GM18502 (cell line): ENCODE results near the gene ZSCAN12.
A peak's percentile ranks its signal among the peaks of the same experiment; 100 is the strongest.

Source experiments
- ATAC-seq: cut with Tn5 transposase; IDR thresholded peaks from one replicate; pipeline ENCODE4 v1.9.1; 2021; ENCODE audit warnings: mild to moderate bottlenecking; ENCODE audit not compliant: unreplicated experiment, poor library complexity

The ZSCAN12 gene

DNA sequence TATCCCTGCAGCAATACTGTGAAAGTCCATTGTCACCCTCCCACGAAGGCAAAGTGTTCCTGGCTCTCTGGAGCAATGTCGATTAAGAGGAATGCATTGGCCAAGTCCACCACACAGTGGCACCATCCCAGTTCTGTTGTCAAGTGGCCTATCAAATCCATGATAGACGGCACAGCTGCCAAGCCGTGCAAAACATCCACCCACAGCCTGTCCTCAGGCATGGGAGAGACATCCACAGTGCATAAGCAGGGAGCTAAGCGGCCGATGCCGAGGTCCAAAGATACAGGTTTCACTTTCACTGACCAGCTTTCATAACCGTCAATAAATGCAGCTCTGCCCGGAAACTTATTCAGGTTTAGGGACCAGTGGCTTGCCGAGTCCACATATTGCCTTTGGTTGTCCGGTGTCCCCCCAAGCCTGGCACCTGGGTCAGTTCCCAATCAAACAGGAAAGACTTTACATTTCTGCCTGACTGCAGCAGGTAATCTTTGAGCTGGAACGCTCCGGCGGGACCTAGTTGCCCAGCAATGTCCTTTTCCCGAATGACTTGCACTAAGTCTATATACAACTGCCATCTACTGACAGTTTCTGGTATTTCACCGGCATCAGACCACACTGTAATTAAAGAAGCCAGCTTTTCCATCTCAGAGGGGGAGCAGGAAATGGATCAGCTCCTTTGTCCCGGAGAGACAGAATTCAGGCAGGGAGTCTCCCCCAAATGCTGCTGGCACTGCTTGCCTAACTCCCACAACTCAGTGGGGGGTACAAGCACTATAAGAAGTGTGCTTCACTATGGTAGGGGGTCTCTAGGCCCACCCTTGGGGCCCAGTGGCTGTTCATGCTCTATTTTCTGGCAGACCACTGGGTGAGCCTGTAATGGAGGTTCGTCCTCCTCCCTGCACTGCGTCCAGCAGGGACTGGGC, 43.5 kb downstream of the ZSCAN12 start:
- peak; percentile 67 for ATAC-seq

DNA sequence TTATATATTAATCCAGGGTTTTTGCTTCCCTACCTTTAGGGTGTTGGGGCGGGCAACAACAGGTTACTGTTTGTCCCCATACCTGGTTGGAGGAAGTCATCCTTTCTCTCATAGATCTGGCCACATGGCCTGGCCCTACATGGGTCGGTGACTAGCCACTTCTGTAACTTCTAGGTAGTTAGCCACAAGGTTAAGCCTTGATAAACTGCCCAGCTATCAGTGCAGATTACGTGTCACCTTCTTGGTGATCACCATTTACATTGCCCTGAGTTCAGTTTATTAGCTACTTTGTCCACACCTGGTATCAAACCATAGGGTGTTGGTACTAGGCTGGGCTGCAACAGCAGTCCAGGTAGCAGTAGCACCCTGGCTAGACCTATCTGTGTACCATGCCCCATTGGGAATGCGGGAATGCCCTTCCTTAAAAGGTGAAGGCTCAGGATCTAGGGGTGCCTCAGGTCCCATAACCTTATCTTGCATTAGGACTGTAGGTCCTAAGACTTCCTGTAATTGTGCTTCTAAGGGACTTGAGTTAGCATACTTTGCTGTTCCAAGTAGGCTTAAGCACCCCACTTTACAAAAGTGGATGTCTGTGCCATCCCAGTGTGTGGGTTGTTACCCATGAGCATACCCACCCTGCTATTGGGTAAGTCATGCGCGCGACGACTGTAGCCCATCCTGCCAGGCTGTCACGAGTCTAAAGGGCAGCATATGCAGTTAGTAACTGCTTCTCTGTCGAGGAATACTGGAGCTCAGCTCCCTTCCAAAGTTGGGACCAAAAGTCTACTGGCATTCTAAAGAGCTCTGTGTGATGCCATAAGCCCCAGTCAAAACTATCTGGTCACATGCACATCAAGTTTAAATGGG, 44.6 kb downstream of the ZSCAN12 start:
- ATAC-seq: no peak

DNA sequence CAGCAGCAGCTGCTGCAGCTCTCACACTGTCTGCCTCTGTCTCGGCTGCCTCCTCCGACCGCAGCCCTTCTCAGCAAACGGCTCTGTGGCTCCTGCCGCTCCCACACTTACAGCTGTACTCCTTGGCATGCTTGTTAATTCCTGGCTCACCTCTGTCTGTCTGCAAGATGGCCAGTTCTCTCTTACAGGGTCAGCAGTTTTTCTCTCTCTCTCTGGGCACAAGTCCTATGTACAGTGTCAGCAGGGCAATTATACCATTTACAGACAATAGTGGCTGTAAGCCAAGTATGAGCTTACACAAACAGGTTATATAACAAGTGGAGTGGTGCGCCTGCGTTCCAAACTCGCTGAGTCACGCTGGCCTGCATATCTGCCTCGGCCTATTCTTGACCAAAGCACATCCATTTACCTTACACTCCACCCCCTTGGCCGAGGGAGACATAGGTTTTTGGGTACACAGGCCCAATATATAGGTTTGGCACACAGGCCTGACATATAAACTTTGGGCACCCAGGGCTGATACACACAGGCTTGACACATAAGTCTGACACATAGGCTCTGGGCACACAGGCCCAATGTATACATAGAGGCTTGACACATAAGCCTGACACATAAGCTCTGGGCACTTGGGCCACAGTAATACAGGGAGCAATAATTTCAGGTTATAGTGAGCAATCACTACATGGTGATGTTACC, 45.4 kb downstream of the ZSCAN12 start:
- ATAC-seq: no peak

DNA sequence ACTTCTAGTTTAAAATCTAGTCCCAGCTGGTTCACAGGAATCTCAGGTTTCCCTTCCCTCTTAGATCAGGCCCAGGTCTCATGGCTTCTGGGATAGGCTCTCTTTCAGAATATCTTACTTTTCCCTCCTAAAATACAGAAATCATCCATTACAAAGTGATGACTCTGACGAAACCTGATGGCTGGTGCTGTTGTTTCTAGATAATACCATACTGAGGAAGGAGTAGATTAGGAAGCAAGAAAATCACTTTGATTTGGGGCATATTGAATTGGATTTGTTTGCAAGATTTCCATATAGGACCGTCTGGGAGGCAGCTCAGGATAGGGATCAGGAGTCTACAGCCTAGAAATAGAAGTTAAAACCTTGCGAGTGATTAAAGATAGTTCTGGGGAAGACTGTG, 46.2 kb downstream of the ZSCAN12 start:
- no peak for ATAC-seq

DNA sequence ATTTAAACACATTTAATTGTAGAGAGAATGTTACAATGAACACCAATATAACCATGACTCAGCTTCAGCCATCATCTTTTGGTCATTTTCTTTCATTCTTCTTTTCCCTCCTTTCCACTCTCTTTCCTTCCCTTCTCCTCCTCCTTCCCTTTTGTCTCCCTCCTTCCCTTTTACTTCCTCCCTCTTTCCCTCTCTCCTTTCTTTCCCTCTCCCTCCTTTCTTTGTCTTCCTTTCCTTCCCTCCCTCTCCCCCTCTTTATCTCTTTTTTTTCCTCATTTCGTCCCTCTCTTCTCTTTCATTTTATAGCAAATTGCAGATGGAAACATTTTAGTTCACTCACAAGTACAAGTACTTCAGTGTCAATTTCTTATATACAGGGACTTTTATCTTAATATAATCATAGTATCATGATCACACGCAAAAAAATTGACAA, 48.0 kb downstream of the ZSCAN12 start:
- ATAC-seq: no peak

DNA sequence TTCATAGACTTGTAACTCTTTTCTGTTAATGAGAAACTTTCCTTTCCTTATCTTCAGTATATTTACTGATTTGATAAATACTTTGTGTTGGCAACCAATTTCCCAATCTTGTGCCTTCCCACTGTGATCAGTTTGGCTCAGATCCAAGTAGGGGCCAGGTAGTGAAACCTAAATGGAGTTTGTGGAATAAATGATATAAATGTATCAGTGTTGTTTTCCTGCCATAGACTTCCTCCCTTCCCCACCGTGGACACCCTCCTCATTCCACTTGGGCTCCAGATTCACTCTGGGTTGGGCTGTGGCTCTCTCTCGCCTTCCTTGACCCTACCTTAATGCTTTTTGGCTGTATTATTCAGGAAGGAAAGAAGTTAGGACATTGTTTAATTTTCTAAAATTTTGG, 48.5 kb downstream of the ZSCAN12 start:
- ATAC-seq: no peak

DNA sequence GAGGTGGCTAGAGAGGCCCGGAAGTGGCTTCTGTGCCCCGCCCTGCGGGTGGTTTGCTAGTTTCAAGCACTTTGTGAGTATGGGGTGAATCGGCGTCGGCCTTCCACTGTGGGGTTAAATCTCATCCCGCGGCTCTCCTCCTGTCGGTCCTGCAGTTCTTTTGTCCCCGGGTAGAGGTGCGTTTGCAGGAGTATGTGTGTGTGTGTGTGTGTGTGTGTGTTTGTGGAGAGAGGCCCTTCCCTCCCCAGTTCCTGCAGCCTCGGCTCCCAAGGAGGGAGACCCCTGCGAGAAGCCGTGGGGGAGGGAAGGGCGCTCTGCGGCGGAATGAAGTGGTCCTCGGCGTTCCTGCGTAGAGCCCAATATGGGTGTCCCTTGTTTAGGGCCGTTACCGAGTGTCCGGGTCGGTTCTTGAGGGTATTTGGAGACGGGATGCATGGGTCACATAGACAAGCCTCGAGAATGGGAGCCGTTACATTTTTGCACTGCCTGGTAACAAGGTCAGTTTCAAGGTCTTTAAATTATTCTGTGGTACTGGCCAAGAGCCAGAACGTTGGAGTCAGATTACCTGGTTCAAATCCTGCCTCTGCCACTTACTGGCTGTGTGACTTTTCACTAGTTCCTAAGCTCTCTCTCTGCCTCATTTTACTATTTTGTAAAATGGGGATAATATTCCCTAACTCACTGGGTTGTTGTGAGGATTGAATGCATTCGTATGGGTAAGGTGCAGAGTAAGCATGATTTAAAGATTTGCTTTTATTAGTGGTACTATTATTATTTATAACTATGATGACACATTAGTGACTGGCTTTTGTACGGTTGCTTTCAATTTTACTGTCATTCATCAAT, 49.4 kb downstream of the ZSCAN12 start, which contains the start of gene ZKSCAN3:
ZKSCAN3 (plus strand) TSS at position 56 of the 846 bp plus-strand sequence. CDS start 9,640 bp downstream, outside the sequence.
- ATAC-seq: peak; percentile 99

DNA sequence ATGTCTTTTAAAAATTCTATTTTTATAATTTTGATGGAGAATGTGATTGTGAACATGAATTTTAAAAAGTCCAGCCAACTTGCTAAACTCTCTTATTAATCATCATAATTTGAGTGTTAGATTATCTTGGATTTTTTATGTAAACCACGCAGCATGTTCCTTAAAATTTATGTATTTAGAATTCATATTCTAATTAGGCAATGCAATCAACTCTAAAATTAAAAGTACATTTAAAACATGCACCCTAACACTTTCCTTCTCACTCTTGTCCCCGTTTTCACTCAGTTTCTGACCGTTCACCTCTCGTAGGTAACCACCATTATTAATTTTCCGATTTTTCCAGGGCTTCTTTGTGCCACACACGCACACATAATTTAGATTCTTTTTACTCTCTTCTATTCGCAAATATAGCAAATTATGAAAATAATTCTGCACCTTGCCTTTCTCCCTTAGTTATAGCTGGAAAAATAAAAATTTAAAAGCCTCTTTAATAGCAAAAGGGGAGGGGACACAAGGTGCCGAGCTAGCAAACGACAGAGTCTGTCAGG, 50.1 kb downstream of the ZSCAN12 start:
- peak; percentile 36 for ATAC-seq

DNA sequence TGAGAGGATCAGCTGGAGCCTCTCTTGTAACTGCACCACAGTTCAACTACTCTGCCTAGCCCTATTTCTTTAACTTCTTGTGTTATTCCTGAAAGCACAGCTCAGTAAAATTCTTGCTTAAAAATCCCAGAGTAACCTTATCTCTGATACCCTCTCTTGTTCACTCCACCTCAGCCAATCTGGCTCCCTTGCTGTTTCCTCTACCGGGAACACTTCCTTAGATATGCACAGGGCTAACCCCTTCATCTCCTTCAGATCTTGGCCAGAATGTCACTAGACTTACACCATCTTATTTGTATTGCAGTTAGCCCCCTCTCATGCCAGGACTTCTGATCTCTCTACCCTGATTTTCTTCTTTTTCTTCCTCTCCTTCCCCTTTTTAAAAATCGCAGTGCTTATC, 52.4 kb downstream of the ZSCAN12 start:
- no peak for ATAC-seq

DNA sequence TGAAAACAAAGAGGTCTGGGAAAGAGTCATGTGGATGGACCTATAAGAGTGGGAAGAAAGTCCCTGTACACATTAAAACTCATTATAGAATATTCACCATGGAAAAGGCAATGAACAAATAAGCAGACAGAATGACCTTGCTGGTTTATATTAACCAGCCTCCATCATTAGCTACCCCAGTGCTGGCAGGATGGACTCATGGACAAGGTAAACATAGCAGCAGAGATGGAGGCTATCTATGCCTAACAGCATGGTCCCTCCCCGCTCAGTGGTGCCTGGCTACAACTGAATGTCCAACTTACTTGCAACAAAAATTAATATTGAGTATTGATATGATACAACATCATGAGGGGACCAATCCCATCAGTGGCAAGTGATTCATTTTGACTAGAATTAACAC, 54.3 kb downstream of the ZSCAN12 start:
- no peak for ATAC-seq

DNA sequence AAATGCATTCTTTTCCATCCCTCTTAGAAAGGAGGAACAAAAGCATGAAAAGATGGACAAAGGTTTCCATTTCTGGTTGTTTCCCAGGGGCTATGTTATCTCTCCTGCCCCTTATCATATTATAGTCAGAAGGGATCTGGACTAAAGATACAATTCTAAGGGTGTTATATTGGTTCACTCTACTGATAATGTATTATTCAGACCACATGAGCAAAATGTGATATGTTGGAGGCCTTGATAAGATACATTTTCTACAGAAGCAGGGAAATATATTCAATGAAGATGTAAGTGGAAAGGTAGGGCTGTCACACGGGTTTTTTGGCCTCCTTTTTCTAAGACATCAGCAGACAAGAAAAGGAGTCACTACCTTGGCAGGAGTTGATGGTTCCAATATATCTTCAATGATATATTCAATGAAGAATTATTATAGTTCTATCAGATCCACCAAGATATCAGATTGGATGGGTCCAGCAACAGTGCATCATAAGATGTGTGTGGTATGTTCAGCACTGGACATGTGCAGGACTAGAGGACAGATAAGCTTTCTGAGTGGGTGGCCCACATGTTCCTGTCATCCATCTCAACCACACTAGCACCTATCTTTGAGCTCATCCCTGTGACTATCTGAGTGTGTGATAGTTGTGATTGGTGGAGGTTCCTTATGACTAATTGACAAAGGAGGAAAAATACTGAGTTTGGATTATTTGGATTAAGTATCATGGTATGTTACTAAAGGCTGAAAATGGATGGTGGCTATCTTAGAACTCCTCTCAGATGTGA, 55.5 kb downstream of the ZSCAN12 start:
- ATAC-seq: no peak

DNA sequence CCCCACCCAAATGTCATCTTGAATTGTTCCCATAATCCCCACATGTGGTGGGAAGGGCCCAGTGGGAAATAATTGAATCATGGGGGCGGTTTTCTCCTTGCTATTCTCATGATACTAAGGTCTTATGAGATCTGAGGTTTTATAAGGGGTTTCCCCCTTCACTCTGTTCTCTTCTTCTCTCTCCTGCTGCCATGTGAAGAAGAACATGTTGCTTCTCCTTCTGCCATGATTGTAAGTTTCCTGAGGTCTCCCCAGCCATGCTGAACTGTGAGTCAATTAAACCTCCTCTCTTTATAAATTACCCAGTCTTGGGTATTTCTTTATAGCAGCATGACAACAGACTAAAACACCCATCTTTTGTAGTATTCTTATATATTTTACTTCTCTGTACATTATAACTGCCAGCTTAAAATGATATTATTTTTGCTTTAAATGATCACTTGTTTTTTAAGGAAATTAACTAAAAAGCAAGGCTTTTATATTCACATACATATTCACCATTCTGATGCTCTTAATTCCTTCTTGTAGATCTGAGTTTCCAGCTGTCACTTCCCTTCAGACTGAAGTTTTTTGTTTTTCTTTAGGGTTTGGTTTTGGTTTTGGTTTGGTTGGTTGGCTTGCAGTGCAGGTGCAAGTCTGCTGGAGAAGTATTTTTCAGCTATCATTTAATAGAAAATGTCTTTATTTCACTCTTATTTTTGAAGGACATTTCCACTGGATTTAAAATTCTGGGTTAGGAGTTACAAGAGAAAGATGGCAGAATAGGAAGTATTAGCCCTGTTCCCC, 59.0 kb downstream of the ZSCAN12 start:
- ATAC-seq: no peak

DNA sequence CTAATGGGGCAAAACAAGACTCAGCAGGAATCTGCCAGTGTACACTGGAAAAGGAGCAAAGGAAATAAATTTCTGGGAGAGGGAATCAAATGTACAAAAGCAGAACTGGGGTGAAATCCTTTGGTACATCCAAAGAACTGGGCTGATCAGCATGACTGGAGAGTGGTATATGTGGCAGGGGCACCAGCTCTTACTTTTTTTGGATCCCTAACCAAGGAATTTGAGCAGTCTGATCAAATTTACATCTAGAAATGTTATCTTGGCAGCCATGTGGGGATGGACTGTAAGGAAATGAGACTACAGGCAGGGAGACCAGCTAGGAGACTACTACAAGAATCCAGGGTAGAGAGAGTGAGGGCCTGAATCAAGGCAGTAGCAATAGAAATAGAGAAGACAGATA, 62.4 kb downstream of the ZSCAN12 start:
- no peak for ATAC-seq

DNA sequence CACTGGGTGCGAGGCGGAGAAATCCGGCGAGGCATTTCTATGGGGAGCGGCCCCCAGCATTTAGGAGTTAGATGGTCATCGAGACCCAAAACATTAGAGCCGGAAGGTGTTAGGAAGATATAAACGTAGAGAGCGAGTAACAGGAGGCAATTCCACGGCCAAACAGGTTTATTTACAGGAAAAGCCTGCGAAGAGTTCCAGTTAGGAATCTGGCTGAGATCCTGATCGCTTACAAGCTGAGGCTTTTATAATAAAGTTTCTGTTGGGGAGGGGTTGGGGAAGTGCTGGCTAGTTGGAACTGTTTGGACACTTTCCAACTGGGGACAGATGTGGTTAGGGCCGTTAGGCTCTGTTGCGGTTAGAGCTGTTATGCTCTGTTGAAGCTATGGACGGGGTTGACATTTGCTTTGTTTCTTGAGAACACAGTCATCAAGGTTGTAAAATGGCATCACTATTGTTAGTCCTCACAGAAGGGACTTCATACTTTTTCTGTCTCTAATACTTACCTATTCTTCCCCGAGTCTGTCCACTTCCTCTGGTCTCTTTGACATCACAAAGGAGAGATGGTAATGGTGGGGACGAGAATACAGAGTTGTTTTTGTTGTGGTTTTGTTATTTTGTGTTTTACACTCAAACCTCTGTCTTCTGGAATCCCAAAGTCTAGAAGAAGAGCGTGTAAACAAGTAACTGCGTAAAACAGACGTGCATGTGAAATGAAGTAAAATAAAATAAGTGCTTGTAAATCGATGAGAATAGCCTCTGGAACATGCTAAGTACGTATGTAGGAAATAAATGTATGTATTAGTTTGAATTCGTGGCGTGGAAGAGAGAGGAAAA, 63.0 kb downstream of the ZSCAN12 start:
- ATAC-seq: peak; percentile 39

DNA sequence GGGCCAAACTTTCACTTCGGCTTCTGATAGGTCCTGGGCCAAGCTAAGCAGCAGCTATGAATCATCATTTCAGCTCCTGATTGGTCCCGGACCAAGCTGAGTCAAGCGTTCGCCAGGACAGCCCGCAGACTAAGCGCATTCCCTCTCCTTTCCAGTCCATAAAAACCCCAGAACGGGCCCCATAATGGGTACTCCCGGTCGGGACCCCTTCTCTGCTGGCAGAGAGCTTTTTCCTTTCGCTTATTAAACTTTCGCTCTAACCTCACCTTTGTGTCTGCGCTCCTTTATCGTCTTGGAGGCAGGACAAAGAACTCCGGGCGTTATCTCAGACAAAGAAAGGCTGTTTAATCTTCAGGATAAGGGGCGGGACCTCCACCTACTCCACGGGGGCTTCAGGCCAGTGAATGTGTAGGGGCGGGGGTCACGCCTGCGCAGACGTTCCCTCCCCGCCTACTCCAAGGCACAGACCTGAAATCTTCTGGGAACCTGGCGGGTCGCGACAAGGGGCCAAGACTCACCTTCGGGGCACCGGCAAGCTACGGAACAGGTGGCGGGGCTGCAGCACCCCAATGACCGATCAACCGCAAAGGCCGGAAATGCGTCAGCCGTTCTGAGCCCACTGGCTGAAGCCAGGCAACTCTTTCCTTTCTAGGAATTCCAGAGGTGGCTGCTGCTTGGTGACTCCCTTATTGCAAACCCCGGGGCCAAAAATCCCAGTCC, 63.8 kb downstream of the ZSCAN12 start, which contains the start of gene ZSCAN31:
ZSCAN31 (minus strand) TSS at position 585 of the 720 bp plus-strand sequence. CDS start 6,465 bp downstream, outside the sequence.
- peak; percentile 91 for ATAC-seq

DNA sequence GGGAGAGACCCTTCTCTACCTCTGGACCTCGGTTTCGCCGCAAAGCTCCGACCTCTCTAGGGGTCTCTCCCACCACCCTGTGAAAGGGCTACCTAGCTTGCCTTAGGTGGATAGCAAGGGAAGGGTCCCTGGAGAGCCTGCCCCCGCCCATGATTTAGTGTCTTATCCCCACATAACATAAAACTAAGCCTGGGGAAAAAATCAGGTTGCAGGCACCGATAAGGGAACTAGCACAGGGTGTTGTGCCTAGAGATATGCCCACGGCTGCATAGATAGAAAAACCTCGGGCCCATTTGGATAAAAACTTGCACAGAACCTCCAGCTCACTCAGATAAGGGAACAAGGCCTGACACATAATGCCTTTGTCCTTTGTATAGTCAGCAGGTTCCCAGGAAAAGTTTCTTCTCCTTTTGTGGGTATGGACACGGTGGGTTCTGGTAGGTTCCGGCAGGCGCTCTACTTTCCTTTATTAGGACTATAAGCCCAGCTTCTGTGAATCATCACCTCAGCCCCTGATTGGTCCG, 64.4 kb downstream of the ZSCAN12 start:
- no peak for ATAC-seq
